NCI-H146 treated with DMSO at 0.1 percent for 48 hours (cell line): ENCODE data around the gene SPOCD1.
"Not testable (repeated sequence)": the region's sequence is repeated elsewhere in the genome, so short reads cannot be mapped to it uniquely, and the experiment has no call there.

Experiments used
- DNase-seq: peaks from one replicate; lab custom pipeline; 2025; ENCODE audit not compliant: unreplicated experiment; lab: John Stamatoyannopoulos, UW

The SPOCD1 gene

GRCh38 chr1:31830065-31830464, 14.2 kb upstream of the SPOCD1 start:
- DNase-seq, result no peak

- DNase-seq, result no peak
Observed at GRCh38 chr1:31828926-31829690, 13.3 kb upstream of the SPOCD1 start.

GRCh38 chr1:31828341-31828740, 12.5 kb upstream of the SPOCD1 start:
- DNase-seq, result no peak

- DNase-seq, result no peak
Observed at GRCh38 chr1:31823780-31824179, 8.0 kb upstream of the SPOCD1 start.

DNA sequence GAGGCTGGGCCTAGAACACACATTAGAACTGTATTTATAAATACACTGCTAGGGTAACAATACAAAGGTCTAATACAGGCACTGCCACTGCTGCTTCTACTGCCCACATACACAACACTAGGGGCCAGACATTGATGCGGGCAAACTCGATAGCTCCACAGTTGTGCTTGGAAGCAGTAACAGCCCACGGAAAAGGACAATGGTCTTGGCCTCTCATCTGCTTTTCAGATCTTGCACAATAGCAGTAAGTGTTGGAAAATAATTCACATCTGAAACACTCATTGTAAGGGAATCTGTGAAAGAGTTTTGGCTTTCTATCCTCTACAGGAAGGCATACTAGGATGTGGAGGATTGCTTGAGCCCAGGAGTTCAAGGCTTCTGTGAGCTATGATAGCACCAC, 6.9 kb upstream of the SPOCD1 start:
- DNase-seq, result no peak

DNA sequence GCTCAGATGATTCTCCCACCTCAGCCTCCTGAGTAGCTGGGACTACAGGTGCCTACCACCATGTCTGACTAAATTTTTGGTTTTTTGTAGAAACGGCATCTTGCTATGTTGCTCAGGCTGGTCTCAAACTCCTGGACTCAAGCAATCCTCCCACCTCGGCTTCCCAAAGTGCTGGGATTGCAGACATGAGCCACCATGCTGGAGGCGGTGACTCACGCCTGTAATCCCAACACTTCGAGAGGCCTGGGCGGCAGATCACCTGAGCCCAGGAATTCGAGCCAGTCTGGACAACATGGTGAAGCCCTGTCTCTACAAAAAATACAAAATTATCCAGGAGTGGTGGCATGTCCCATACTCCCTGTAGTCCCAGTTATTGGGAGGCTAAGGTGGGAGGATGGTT, 4.4 kb upstream of the SPOCD1 start:
- DNase-seq, result not testable (repeated sequence)

DNA sequence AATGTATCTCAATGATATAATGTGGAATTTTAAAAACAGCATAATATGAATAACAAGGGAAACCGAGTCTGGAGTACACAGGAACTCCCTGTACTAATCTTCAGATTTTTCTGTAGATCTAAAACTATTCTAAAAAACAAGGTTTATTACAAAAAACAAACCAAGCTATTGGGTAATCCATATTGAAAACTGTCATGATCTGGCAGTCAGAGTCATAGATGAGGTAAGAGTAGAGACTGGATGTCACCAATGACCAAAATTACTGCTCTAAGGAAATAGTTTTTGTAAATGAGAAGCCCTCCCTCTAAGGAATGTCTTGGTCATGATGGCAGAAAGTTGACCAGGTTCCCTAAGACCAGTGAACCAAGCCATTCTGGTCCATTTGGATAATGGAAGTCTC, 2.4 kb upstream of the SPOCD1 start:
- DNase-seq, result no peak

DNA sequence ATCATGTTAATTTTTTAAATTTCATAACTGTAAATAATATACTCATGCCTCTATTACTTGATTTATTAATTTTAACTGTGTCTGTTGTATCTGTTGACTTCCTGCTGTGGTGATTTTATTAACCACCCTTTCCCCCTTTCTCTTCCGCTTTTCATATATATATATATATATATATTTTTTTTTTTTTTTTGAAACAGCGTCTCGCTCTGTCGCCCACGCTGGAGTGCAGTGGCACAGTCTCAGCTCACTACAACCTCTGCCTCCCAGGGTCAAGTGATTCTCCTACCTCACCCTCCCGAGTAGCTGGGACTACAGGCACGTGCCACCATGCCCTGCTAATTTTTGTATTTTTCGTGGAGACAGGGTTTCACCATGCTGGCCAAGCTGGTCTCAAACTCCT, 1.1 kb upstream of the SPOCD1 start:
- DNase-seq, result not testable (repeated sequence)

DNA sequence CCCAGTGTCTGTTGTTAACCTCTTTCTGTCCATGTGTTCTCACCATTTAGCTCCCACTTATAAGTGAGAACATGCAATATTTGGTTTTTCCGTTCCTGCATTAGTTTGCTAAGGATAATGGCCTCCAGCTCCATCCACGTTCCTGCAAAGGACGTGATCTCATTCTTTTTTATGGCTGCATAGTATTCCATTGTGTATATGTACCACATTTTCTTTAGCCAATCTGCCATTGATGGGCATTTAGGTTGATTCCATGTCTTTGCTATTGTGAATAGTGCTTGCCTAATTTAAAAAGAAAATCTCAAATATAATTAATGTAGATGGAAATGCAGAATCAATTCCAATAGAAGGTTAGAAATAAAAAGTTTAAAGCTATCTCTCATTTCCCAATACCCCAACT, 679 bp upstream of the SPOCD1 start:
- not testable (repeated sequence) for DNase-seq

DNA sequence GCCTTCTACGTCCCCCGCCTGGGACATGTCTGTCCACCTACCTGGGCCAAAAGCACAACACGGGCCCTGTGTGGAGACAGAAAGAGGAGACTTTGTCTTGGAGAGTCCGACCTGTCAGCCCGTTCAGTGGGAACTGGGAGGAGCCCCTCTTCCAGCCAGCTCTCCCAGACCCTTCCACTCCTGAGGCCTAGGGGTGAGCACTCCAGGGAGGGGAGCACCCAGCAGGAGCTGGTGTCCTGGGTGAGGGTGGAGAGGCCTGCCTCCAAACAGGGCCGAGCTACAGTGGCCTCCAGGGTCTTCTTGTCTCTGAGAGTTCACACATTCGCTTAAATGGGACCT, 546 bp downstream of the SPOCD1 start:
- DNase-seq, result no peak

DNA sequence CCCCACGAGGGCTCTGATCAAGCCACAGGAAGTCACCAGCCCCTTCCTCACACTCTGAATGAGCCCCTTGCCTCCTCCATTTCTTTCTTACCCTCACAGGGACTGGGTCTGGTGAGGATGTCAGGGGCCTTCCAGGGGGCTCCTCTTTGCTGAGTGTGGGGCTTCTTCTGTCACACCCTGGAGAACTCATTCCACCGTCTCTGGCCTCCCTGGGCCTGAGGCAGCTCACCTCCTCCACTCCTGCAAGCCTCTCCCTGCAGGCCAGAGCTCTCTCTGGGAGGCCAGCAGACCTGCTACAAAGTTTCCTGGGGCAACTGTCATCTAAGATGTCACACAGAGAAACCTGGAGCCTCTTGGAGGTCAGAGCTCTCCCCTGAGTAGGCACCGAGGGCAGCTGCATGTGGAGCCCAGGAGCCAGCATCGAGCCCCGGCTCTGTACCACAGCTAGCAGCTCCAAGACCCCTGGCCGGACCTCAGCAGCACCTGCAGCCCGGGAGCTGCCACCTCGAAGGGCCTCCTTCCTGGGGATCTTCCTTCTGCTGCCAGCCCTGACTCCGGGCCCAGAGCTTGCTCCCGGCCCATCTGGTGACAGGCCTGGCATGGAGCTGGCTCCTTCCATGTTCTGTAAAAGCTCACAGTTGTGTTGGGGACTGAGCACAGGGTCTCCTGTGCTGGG, 1.1 kb downstream of the SPOCD1 start:
- no peak for DNase-seq

- DNase-seq, result no peak
Observed at GRCh38 chr1:31814041-31814511, 1.7 kb downstream of the SPOCD1 start.

- DNase-seq, result no peak
Observed at GRCh38 chr1:31812158-31812829, 3.5 kb downstream of the SPOCD1 start.

DNA sequence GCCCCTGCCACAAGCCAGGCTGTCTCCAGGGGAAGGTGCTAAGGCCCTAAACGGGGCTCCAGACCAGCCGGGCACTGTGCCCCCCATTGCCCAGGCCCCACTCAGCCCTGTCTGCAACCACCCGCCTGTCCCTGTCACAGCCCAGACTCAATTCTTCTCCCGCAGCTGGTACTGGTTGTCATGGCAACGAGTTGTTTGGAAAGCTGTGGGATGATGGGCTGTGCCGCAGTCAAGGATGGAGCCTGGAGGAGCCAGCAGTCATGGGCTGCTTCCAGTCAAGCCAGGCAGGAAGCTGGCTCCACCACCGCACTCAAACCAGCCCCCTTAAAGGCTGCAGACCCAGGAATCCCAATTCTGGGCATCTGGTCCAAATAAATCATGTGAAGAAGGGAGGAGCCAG, 4.2 kb downstream of the SPOCD1 start:
- peak; percentile 44 for DNase-seq

- DNase-seq, result no peak
Observed at GRCh38 chr1:31809698-31810097, 6.1 kb downstream of the SPOCD1 start.

GRCh38 chr1:31807273-31808048, 8.4 kb downstream of the SPOCD1 start:
- DNase-seq, result no peak

GRCh38 chr1:31805318-31805717, 10.5 kb downstream of the SPOCD1 start:
- no peak for DNase-seq

GRCh38 chr1:31804098-31804497, 11.7 kb downstream of the SPOCD1 start:
- DNase-seq, result no peak

DNA sequence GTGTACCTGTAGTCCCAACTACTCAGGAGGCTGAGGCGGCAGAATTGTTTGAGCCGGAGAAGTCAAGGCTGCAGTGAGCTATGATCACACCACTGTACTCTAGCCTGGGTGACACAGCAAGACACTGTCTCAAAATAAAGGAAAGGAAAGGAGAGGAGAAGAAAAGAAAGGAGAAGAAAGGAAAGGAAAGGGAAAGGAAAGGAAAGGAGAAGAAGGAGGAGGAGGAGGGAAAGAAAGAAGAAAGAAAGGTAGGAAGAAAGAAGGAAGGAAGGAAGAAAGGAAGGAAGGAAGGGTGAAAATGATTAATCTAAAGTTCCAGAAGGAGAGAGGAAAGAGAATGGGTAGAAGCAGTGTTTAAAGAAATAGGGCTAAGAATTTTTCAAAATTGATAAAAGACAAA, 12.2 kb downstream of the SPOCD1 start:
- no peak for DNase-seq

DNA sequence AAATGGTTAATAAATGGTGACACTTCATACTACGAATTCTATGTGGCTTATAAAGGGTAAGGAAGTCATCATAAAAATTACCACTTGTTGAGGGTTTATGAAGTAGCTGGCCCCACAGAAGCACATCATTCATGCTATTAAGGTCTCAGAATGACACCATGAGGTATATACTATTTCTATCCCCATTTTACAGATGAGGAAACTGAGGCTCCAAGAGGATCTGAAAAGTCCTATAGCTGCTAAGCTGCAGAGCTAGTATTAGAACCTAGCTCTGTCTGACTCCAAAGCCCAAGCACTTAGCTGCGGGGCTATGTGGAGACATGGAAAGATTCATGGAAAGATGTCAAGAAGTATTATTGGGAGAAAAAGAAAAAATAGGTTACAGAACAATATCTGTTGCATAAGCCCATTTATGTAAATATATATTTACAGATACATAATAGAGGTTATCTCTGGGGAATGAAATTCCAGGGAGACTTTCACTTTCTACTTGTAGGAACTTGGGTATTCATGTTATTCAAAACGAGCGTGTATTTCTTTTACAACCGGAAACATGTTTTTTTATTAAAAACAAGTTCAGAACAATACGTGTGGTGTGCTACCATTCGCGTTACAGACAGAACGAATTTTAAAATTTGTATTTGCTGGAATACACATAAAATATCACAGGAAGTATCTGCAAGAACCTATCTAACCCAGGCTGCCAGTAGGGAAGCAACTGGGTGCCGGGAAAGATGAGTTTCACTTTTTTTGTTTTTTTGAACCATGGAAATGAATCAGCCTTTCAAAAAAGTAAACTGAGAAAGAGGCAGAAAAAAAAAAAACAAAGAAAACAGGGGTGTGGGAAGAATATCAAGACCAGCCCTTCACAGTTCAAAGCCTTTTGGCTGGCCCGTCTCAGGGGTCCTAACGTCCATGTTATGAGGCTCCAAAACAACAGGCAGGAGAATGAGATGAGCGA, 13.4 kb downstream of the SPOCD1 start:
- no peak for DNase-seq
